ENCODE measurements around the gene HIVEP3. TPM values are rescaled to one million over a fixed set of nuclear protein-coding genes. Genes with fewer than 3 reads are reported as not detected.

The HIVEP3 gene
- total RNA-seq, 4 donors from 2014 or later, result 4.2 to 6.5 (median 4.7) TPM

DNA sequence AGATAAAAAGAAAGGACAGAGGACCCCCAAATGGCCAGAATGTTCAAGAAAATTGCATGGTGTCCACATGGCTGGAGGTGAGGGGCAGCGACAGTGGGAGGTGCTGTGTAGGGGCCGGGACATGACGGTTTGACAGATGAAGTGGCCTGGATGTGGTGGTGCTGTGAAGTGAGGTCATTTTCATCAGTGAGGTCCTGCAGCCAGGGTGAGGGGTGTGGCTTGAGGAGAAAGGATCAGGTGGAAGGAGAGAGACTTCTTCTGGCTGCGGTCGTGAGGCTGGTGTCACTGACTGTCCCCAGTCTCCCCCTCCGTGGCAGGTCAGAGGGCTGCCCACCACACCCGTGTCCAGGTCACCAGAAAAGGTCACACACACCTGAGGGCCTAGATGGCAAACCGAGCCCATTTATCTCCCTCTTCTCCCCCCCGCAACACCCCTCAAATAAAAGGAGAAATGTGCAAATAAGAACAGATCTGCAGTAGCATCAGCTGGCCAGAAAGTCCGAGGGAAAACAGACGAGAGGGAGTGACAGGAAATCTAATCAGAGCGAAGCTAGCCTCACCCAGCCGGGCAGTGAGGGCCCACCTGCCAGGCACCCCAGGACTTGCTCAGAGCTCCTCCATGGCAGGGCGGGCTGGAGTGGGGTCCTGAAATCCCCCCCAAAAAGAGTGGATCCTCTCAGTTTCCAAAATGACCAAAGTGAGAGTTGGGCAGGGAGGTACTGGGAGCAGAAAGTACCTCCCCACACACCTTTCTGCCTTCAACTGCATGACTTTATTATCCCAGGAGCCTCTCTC lies 285.7 kb downstream of the HIVEP3 start:
- H3K9me3 ChIP-seq, result no peaks in the 10 kb centered on the region
- H3K4me3 ChIP-seq, result no peak overlapping the region
- H3K27ac ChIP-seq, result no peak overlapping the region
- peaks cover 0 to 5% (median 0%) of the 10 kb centered on the region in 3 donors for H3K36me3 ChIP-seq
- H3K27me3 ChIP-seq, result no peaks in the 10 kb centered on the region
- 91 to 93% methylated on average over 14 of the region's 14 CpGs for WGBS, 2 donors
- H3K4me1 ChIP-seq, result no peaks in the 10 kb centered on the region
- TF ChIP-seq EP300 (IDR thresholded peaks at IDR 0.05) (no peak), POLR2A (IDR thresholded peaks at IDR 0.05) (no peak)
- TF ChIP-seq, protein P1, sequence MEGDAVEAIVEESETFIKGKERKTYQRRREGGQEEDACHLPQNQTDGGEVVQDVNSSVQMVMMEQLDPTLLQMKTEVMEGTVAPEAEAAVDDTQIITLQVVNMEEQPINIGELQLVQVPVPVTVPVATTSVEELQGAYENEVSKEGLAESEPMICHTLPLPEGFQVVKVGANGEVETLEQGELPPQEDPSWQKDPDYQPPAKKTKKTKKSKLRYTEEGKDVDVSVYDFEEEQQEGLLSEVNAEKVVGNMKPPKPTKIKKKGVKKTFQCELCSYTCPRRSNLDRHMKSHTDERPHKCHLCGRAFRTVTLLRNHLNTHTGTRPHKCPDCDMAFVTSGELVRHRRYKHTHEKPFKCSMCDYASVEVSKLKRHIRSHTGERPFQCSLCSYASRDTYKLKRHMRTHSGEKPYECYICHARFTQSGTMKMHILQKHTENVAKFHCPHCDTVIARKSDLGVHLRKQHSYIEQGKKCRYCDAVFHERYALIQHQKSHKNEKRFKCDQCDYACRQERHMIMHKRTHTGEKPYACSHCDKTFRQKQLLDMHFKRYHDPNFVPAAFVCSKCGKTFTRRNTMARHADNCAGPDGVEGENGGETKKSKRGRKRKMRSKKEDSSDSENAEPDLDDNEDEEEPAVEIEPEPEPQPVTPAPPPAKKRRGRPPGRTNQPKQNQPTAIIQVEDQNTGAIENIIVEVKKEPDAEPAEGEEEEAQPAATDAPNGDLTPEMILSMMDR (IDR thresholded peaks at IDR 0.05), result no peak
- DNase-seq (ENCODE audit: low spot score in 2 of 2), result no peak

DNA sequence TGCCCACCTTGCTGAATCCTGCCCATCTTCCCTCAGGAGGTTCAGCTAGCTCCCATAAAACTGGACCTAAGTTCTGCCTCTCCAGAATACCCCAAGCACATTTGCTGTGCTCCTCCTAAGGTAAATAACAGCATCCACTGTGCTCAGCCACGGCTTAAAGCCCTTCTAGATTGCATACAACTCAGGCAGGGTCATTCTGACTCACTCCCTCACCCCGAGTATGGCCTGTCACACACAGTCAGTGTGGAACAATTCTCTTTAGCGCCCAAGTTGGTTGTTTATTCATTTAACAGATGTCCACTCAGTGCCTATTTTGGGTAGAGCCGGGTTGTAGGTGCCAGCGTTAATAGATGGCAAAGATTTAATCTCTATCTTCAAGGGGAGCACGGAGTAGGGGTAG lies 286.8 kb downstream of the HIVEP3 start:
- Histone ChIP-seq H3K27me3 (no peaks in the 10 kb centered on the region), H3K4me1 (no peaks in the 10 kb centered on the region), H3K9me3 (no peaks in the 10 kb centered on the region), H3K36me3 (peaks cover 0 to 8% (median 0%) of the 10 kb centered on the region in 3 donors), H3K4me3 (no peak overlapping the region), H3K27ac (no peak overlapping the region)
- TF ChIP-seq EP300 (IDR thresholded peaks at IDR 0.05) (no peak), POLR2A (IDR thresholded peaks at IDR 0.05) (no peak)
- TF ChIP-seq, protein P1 (IDR thresholded peaks at IDR 0.05), result no peak
- no peak for DNase-seq (ENCODE audit: low spot score in 2 of 2)
- 82 to 90% methylated on average over 6 of the region's 6 CpGs for WGBS, 2 donors

DNA sequence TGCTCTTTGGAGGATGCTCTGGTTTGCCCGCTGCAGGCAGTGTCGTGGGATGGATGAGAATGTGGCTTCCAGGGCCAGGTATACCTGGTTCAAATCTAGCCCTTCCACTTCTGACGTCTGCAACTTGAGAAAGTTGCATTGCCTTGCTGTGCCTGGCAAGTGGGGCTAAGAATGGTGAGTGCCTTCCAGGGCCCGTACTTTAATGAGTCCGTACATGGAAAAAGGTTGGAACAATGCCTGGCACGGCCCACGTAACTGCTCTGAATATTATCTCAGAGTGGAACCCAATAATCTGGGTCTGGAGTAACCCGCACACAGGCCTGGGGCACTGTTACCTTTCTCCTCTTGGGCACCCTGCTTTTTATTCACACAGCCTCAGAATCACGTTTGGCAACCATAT lies 287.6 kb downstream of the HIVEP3 start:
- peaks cover 0 to 8% (median 0%) of the 10 kb centered on the region in 3 donors for H3K36me3 ChIP-seq
- H3K9me3 ChIP-seq, result no peaks in the 10 kb centered on the region
- no peaks in the 10 kb centered on the region for H3K27me3 ChIP-seq
- no peak overlapping the region for H3K4me3 ChIP-seq
- no peak for DNase-seq (ENCODE audit: low spot score in 2 of 2)
- no peaks in the 10 kb centered on the region for H3K4me1 ChIP-seq
- 84 to 88% methylated on average over 9 of the region's 9 CpGs for WGBS, 2 donors
- H3K27ac ChIP-seq, result no peak overlapping the region
- TF ChIP-seq, protein P1 (IDR thresholded peaks at IDR 0.05), result no peak
- no peak for TF ChIP-seq EP300 (IDR thresholded peaks at IDR 0.05)
- no peak for TF ChIP-seq POLR2A (IDR thresholded peaks at IDR 0.05)

DNA sequence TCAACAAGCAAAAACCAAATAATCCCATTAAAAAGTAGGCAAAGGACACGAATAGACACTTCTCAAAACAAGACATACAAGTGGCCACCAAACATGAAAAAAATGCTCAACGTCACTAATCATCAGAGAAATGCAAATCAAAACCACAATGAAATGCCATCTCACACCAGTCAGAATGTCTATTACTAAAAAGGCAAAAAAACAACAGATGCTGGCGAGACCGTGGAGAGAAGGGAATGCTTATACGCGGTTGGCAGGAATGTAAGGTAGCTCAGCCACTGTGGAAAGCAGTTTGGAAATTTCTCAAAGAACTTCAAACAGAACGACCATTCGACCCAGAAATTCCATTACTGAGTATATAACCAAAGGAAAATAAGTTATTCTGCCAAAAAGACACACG lies 289.2 kb downstream of the HIVEP3 start:
- 76 to 82% methylated on average over 9 of the region's 9 CpGs for WGBS, 2 donors
- Histone ChIP-seq H3K27me3 (no peaks in the 10 kb centered on the region), H3K36me3 (peaks cover 0 to 8% (median 0%) of the 10 kb centered on the region in 3 donors), H3K4me3 (no peak overlapping the region), H3K27ac (no peak overlapping the region), H3K4me1 (no peaks in the 10 kb centered on the region), H3K9me3 (no peaks in the 10 kb centered on the region)
- no peak for DNase-seq (ENCODE audit: low spot score in 2 of 2)
- TF ChIP-seq EP300 (IDR thresholded peaks at IDR 0.05) (no peak), POLR2A (IDR thresholded peaks at IDR 0.05) (no peak)
- TF ChIP-seq, protein P1 (IDR thresholded peaks at IDR 0.05), result no peak

DNA sequence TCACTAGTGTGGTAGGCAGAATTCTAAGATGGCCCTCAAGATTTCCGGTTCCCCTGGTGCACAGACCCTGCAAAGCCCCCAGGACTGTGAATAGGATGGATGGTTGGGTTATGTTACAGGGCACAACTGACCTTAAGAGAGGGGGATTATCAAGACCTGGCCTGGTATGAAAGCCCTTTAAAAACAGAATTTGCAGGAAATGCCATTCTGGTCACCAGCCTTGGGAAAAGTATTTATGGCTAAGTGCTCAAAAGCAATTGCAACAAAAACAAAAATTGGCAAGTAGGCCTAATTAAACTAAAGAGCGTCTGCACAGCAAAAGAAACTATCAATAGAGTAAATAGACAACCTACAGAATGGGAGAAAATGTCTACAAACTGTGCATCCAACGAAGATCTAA lies 289.6 kb downstream of the HIVEP3 start:
- peaks cover 0 to 8% (median 0%) of the 10 kb centered on the region in 3 donors for H3K36me3 ChIP-seq
- no peak overlapping the region for H3K4me3 ChIP-seq
- WGBS, 2 donors, result 78 to 92% methylated on average over 3 of the region's 3 CpGs
- no peaks in the 10 kb centered on the region for H3K9me3 ChIP-seq
- no peak overlapping the region for H3K27ac ChIP-seq
- no peak for DNase-seq (ENCODE audit: low spot score in 2 of 2)
- no peaks in the 10 kb centered on the region for H3K4me1 ChIP-seq
- TF ChIP-seq POLR2A (IDR thresholded peaks at IDR 0.05), result no peak
- no peak for TF ChIP-seq EP300 (IDR thresholded peaks at IDR 0.05)
- TF ChIP-seq, protein P1 (IDR thresholded peaks at IDR 0.05), result no peak
- H3K27me3 ChIP-seq, result no peaks in the 10 kb centered on the region

Measured in tibial nerve (tissue), 4 donors.